NCI-H345 treated with DMSO at 0.1 percent for 48 hours (cell line): ENCODE results near the gene NAA60.

Source experiments
- DNase-seq: peaks from one replicate; lab custom pipeline; 2025; ENCODE audit not compliant: unreplicated experiment; lab: John Stamatoyannopoulos, UW

The NAA60 gene

DNA sequence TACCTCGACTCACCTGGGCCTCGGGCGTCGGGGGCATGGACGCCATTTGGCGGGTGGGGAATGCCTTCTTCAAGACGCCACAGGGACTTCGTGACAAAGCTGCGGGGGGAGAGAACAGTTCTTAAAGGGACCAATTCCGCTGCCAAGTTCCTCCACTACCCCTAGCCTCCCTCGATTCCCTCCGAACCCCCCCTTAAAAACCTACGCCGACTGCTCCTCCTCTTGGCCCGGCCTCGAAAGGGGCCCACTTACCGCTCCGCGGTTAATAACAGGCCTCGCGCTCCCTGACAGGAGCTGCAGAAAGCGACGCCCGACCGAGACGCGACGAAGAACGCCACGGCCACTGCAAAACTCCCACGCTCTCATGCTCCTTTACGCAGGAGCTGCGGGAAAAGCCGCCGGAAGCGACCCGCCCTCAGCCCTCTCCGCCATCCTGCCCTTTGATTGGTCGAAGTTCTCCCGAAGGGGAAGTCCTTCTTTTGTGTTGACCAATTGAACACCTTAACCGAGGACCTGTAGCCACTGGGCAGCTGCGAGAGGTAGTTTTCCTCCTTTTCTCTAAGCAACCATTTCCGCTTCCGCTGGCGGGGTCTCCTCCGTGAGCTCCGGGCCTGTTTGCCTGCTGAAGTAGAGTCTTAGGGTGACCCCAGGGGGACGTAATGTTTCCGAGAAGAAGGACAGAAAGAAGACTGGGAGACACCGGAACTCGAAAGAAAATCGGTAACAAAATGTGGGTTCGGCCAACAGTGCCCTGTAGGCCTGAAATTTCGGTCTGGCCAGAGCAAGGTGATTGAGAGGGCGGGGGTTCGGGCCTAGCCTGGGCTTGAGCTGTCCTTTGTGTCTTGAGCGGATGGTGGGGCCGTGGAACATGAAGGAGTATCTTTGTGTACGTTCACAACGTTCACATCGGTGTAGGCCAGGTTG lies at the start of gene NAA60, which contains the start of gene ZNF597:
TSS of gene NAA60 (plus strand) at position 573 of the 924 bp plus-strand sequence. CDS start 32,548 bp downstream, outside the sequence.
TSS of gene ZNF597 (minus strand) at position 397 of the 924 bp plus-strand sequence. CDS start at position 46, 351 bp downstream.
- DNase-seq, result peak; percentile 46

- no peak for DNase-seq
These were observed 43.1 kb upstream of the NAA60 start for GRCh38 chr16:3400446-3400778.

GRCh38 chr16:3400779-3401688 lies 42.4 kb upstream of the NAA60 start, which contains the start of the genes ZNF174 and ZSCAN32:
Gene ZNF174 (plus strand): TSS chr16:3401215. CDS start chr16:3402005, 790 bp downstream.
Gene ZSCAN32 (minus strand): TSS chr16:3401004. CDS start chr16:3397557, 3,447 bp downstream.
- peak; percentile 98 for DNase-seq

GRCh38 chr16:3401719-3402397 lies 41.6 kb upstream of the NAA60 start:
- DNase-seq, result no peak

GRCh38 chr16:3408561-3409197 lies 34.8 kb upstream of the NAA60 start:
- DNase-seq, result no peak

- DNase-seq, result no peak
These were observed 29.6 kb upstream of the NAA60 start for GRCh38 chr16:3413730-3414379.

DNA sequence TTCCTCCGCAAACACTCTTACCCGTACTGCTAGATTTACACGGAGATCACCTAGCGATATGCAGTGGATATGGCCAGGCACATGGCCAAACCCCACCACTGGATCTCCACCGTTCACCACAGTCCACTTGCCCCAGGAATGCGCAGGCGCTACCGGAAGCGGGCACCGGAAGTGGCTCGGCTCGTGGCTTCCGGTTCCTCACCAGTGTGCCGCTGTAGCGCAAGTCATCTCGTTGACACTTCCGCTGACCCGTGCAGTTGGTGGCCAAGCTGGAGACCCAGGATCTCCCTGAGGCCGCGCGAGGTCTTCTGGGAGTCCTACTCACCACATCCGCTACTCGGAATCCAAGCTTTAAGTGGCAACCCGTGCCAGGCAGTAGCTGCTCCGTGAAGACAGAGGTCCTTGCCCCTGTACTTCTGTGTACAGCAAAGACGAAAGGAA lies 11.7 kb upstream of the NAA60 start:
- no peak for DNase-seq

DNA sequence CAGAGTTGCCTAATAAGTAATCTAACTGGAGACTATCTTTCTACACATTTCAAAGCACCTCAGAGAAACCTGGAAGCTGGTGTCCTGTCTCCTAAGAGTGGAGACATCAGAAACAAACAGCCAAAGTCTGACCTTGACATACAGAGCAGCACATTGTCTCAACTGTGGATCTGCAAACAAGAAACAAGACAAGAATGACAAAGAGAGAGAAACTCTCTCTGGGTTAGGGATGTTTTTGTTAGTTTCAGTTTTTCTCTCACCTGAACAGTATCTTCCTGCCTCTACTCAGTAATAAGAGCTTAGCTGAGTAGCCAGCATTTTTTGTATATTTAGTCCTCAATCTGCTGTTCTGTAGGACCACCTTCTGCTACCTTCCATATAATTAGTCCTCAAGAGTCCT lies 9.1 kb upstream of the NAA60 start:
- DNase-seq, result no peak

DNA sequence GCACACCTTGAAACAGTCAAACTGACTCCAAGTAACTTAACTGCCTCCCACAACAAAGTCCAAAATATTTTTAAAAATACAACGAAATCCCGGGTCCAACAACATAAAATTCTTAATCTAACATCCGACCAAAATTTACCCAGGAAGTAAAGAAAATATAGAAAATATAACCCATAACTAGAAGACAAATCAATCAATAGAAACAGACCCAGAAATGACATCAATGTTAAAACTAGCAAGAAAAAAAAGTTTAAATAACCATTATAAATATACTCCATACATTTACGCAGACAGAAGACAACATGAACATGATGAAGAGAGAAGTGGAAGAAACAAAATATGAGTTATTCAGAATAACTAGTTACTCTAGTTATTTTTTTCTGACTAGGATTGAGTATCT lies 3.8 kb upstream of the NAA60 start:
- DNase-seq, result no peak

- DNase-seq, result no peak
These were observed 530 bp downstream of the NAA60 start for GRCh38 chr16:3444032-3444388.

DNA sequence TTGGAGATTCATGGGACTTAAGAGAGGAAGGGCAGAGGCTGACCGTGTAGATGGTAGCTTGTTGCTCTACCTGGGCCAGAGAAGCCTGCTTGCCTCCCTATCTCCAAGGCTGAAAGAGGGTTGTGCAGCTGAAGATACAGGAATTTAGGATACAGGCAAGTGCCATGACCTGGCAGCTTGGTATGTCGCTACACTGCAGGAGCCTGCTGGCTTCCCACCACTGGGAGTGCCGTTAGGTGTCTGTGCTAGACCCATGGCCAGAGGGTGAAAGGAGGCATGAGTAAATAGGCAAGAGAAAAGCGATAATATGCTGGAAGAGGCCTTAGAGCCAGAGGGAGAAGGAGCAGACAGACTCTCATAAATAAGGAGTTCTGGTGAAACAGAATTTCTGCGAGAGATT lies 10.6 kb downstream of the NAA60 start:
- no peak for DNase-seq

GRCh38 chr16:3454631-3455147 lies 11.2 kb downstream of the NAA60 start:
- no peak for DNase-seq

DNA sequence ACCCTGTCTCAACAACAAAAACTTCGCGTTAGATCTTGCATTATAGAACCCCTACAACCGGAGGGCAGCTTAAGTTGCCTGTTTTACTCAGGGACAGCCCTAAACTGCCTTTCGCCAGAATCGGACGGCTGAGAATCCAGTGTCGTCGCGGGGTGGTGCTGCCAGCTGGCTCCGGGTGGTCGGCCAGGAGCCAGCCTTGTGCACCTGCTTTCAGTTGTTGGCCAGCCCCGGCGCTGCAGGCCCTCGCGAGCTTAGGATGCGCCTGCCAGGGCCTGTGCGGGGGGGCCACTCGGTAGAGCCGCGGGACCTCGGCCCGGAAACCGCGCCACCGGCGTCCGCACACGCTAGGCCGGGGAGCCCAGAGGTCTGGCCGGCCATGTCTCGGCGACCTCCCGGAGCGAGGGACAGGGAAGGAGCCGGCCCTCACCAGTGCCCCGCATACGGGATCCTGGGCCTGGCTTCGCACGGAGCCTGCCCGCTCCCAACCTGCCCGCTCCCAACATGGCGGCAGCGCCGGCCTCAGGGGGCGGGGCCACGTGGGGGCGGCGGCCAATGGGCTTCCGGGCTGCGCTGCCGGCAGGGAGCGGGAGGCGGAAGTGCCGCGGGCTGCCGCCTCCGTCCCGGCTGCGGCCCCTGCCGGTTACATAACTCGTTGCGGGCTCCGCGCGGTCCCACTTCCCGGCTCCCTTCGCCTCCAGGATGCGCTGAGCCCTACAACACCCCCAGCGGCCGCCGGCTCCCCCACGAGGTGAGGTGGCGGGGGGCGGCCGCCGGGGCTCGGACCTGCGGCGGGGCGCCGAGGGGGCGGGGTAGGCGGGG lies 14.2 kb downstream of the NAA60 start:
- peak; percentile 85 for DNase-seq

DNA sequence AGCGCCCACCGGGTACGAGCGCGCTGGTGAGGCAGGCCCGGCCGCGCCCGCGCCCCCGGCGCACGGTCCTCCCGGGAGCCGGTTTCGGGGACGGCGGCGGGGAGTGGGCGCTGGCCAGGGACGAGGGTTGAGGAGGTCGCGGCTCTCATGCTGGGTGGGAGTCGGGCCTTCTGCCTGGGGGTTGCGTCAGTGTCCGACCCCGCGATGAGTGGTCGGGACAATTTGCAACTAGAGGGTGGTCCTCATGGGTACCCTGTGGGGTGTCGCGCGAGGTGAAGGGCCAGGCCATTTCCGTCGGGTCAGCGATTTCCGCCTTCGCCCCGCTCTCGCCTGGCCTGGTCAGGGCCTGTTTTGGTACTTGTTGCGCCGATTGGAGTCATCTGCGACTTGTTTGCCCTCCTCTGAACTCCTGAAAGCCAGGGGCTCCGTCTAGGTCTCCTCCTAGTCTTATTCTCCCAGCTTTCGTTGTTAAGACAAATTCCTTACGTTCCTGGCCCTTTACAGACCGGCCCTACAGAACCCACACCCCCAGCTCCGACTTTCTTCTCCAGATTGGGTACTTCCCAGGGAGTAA lies 14.9 kb downstream of the NAA60 start:
- DNase-seq, result no peak

GRCh38 chr16:3458852-3459361 lies 15.4 kb downstream of the NAA60 start:
- DNase-seq, result no peak

- DNase-seq, result no peak
These were observed 16.1 kb downstream of the NAA60 start for GRCh38 chr16:3459401-3460090.

DNA sequence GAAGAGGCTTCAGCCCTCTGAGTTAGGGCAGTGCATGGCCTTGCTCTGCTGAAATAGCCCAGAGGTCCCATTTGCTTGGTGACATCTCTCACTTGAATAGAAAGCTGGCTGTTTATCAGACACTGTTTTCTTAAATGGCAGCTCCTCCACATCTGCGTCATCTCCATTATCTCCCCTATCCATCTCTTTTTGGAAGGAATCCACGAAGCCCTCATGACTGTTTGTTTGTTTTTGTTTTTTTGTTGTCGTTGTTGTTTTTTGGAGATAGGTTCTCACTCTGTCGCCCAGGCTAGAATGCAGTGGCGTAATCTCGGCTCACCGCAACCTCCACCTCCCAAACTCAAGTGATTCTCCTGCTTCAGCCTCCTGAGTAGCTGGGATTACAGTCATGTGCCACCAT lies 16.6 kb downstream of the NAA60 start:
- no peak for DNase-seq

DNA sequence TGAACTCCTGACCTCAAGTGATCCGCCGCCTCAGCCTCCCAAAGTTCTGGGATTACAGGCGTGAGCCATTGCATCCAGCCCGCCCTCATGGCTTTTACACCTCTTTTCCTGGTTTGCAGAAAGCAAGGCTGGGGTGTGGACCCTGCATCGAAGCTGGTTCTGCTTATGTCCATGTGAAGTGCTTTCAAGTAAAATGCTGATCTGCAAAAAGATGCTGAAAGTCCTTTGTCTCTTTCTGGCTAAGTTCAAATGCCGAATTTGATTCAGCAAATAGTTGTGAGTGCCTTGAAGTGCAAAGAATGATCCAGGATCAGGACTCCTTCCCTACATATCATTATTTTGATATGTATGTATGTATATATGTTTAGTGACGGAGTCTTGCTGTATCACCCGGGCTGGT lies 17.1 kb downstream of the NAA60 start:
- DNase-seq, result no peak
